HG02981 (cell line): Measurements from ENCODE around the gene KRT36.

ENCODE experiments used
- ATAC-seq: cut with Tn5 transposase; IDR thresholded peaks from one replicate; pipeline ENCODE4 v1.9.1; 2021; ENCODE audit warnings: mild to moderate bottlenecking, moderate library complexity; ENCODE audit not compliant: unreplicated experiment

Gene KRT36

DNA sequence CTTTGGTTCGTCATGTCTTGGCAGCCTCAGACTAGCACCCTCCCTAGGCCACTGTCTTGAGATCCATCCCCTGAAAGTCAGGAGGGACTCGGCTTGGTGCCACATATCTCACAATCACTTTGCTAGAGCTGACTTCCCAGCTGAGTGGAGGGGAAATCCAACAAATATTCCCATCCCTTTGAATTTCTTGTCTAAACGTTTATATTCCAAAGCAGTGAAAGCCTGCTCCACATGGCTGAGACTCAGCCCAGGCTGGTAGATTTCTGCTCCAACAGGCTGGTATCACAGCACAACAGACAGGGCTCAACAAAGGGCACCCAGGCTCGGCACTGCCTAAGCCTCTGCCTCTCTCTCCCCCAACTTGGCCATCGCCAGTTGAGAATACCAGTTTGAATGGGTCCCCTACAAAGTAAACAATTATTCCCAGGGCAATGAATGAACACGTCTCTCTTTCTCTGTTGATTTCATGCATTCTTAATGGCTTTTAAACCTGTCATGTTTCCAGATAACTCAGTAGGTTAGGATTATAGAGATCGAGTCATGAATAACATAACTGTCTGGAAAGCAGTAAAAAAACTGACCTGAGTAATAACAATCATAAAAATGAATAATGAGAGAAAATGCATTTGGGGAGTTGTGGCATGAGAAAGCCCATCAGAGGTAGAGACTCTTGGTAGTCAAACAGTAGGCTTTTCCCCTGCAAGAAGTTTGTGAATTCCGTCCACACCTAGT, 14.7 kb upstream of the KRT36 start:
- ATAC-seq: no peak

DNA sequence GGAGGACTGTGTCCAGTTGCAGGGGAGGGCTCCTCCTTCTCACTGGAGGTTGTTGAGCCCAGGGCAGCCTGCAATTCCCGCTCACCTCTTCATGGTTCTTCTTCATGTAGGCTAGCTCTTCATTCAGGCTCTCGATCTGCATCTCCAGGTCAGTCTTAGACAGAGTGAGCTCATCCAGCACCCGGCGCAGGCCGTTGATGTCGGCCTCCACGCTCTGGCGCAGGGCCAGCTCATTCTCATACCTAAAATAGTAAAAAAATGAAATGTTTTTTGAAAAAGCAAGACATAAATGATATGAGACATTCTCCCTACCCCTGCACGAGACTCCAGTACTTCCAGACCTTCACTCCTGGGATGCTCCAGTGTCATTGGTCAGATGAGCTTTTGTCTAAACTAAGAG, 13.5 kb upstream of the KRT36 start:
- ATAC-seq: no peak

DNA sequence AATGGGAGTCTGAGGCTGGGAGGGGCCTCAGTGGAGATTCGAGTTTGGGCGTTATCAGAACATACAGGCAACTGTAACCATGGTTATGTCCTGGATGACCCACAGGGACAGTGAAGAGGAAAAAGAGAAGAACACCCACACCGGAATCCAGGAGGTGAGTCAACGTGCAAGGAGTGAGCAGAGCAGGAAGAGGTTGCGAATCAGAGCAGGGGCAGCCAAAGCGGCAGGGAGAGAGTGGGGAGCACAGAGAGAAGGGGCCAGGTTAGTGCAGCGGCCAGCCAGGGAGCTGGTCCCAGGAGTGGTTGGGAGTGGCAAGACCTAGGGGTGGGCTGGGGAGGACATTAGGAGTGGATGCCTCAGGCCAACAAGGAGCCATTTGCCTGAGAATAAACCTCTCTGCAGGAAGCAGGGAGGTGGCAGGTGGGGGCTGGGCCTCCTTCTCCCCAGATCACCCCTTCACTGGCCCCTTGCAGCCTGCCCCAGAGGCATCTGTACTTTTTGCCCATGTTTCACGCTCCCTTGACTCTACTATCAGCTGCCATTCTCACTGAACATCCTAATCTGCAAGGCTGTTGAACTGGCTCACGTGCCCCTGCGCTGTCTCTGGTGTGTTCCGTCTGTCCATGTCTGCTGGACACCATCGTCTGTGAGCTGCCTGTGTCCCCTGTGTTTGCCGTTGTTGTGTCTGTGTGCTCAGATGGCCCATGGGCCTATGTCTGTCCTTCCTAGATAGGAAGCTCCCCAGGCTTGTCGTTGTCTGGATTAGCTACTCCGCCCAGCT, 10.6 kb upstream of the KRT36 start:
- ATAC-seq: no peak

DNA sequence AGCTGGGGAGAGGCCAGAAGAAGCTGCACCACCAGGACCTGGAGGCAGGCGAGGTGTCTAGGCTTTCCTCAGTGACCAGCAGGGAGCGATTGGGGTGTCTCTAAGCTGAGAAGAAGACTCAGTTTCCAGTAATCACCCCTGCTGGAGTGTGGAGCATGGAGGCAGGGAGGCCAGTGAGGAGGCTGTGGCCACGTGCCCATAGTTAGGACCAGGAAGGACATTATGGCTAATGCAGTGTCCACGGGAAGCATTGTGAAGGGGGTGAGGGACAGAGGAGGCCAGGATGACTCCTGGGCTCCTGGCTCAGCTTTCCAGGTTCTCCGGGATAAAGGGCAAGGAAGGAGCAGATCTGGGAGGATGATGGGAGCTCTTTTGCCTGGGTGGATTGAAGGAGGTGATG, 10.0 kb upstream of the KRT36 start:
- ATAC-seq: no peak

DNA sequence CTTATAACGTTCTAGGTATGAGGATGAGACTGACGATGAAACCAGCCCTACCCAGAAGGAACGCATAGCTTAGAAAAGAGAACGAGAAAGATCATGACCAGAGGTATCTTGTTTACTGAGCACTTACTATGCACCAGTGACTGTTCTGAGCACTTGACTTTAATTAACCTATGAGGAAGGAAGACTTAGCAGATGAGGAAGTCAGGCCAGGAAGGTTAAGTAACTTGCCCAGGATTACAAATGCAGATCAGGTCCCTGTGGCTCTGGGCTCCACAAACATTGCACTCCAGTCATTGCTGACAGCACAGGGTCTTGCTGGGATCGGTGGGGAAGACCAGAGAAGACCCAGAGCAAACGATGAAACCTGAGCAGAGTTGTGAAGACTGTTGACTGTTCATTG, 8.6 kb upstream of the KRT36 start:
- ATAC-seq: no peak

DNA sequence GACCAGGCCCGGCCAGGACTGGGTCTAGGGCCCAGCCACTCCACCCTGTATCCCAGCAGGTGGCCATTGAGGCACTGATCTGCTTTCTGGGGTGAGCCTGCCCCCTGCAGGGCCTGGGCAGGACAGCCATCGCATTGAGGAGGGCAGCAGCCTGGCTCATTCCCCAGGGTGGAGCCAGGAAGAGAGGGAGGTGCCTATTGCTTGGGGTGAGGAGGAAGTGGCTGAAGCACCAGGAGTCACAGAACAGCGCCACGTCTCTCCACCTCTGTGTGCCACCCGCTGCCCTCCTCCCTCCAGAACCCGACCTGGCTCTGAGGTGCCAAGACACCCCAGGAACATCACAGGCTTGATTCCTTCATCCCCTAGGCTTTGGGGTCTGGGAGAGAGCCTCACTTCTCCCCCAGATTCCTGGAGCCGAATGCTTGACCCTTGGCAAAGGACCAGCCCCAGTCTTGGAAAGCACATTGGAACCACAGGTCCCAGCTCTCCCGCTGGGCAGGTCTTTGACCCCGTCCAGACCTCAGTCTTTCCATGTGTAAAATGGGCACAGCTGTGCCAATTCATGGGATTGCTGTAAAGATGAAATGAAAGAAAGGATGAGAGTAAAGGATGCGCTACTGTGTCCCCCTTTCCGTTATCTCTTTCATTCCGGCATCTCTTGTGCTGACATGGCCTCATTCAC, 7.2 kb upstream of the KRT36 start:
- peak; percentile 81 for ATAC-seq

DNA sequence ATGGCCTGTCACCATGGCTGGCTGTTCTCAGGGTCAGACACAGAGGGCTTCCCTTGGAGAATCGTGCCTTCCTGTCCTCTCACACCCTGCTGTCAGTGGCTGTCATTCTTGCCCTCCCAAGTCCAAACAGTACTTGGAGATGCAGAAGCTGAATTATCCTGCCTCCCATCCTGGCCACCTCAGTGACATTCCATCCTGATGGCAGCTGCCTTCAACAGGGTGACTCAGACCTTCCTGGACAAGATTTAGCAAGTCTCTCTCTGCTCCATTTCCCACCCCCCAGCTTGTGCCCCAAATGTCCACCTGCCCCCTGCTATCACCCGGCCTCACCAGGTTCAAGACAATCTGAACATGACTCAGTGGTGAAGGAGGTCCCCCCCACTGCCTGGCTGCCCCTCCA, 4.8 kb upstream of the KRT36 start:
- no peak for ATAC-seq

DNA sequence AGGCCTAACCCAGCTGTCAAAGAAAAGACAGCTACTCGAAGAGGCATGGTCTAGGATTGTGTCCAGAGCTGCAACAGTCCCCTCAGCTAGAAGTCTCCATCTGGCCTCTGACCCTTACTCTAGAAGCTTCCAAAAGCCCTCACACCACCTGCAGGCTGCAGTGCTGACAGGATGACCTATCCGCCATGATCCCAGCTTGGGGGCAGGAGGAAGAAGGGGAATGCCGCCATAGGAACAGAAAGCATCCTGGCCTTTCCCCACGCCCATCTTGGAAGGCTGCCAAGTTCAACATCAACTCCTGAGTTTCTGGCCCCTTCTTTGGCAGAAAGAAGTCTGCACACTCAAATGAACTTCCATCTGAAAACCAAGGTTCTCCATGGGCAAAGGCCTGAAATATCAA, 3.1 kb upstream of the KRT36 start:
- ATAC-seq: no peak

DNA sequence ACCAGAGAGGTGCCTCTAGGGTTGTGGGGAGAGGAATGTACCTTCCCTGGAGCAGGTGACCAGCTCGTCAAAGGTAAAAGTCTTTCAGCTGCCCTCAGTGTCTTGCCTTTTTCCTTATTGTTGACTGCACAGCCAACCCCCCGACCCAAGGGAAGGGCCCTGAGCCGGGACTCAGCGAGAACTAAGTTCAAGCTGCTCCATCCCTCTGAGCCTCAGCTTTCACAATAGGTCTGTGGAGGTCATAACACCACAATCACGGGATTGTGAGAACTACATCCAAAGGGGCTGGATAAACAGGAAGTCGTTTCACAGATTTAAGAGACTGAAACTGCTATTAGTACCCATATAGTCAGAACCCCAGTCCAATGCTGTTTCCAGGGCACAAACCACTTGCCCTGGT, 2.6 kb upstream of the KRT36 start:
- no peak for ATAC-seq

DNA sequence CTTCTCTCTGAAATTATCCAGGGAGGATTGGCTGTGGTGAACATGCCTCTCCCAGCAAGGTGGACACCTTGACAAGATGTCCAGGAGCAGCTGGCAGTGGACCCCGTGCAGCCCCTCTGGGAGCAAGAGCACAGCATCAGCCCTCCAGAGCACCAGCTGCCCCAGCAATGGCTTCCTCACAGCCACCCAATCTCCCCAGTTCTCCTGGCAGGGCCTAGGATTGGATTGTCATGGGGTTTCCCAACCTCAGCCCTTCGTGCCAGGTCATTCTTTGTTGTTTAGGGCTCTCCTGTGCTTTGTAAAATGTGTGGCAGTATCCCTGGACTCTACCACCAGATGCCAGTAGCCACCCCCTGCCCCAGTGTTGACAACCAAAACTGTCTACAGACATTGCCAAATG, 1.8 kb upstream of the KRT36 start:
- ATAC-seq: no peak

DNA sequence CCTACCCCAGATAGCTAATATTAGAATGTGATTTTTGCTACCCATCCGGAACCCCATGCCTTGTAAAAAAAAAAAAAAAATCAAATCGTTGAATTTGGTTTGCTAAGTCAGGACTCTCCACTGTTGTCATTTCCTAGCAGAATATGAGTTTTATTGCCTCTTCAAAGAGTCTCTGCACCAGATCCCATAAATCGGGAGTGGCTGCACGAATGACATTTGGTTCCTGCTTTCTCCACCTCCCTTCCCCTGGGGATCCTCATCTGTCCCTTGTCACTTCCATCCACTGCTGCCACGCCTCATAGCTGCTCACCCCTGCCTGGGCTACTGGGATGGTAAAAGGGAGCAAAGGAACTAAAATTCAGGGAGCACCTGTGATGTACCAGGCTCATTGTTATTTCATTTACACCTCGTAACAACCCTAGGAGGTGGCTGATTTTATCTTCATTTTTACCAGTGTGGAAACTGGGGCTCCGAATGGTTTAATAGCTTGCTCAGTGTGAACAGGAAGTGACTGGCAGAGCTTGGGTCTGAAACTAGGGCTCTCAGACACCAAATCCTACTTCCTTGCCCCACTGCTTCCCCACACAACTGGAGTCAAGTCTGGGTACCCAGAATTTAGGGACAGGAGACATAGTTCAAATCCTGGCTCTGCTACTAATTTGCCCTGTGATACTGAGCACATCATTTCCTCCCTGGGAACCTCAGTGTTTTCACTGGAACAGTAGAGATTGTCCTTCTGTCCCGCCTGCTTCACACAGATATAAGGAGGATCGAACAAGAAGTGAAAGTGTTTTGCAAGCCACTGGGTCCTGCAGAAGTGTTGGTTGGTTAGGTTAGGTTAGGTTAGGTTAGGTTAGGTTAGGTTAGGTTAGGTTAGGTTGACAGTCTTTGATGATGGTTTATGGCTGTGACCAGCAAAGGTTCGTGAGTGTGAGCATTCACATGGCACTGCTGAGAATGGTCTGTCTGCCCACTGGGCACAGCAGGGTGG, 585 bp upstream of the KRT36 start:
- no peak for ATAC-seq

DNA sequence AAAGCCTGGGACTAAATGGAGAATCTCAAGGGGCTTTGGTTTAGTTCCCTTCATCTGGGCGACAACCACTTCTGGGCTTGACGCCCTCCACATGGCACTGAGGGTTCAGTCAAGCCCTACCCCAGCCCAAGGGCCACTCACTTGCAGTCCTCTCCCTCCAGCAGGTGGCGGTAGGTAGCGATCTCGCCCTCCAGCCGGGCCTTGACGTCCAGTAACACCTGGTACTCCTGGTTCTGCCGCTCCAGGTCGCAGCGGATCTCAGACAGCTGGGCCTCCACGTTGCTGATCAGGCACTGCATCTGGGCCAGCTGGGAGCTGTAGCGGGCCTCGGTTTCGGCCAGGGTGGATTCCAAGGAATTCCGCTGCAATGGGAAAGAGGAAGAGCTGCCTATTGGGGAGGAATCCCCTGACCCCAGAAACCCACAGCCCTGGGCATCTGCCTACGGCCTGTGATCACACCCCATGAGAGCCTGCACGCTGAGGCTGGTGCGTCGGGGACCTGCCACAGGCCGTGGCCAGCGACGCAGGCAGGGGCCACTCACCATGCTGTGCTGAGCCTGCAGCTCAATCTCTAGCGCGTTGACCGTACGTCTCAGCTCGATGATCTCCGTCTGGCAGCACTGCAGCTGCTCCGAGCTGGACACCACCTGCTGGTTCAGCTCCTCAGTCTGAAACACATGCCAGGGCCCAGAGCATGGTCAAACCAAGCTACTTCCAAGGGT, 2.7 kb downstream of the KRT36 start:
- no peak for ATAC-seq

DNA sequence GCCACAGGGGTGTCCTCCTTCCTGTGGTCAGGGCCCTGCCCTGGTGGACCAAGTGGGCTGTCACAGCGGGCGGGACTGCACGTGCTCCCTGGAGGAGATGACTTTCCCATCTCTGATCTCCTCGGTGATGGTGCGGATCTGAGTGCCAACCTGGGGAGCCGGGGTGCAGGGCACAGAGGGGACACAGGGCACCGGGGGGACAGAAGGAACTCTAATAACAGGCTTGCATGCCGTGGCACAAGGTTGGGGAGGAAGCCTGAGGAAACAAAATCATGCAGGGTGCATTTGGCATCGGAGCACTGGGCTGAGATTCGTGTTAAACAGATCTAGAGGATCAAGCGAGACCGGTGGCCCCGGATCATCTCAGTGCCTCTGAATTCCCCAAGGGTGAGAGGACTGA, 3.4 kb downstream of the KRT36 start:
- no peak for ATAC-seq

DNA sequence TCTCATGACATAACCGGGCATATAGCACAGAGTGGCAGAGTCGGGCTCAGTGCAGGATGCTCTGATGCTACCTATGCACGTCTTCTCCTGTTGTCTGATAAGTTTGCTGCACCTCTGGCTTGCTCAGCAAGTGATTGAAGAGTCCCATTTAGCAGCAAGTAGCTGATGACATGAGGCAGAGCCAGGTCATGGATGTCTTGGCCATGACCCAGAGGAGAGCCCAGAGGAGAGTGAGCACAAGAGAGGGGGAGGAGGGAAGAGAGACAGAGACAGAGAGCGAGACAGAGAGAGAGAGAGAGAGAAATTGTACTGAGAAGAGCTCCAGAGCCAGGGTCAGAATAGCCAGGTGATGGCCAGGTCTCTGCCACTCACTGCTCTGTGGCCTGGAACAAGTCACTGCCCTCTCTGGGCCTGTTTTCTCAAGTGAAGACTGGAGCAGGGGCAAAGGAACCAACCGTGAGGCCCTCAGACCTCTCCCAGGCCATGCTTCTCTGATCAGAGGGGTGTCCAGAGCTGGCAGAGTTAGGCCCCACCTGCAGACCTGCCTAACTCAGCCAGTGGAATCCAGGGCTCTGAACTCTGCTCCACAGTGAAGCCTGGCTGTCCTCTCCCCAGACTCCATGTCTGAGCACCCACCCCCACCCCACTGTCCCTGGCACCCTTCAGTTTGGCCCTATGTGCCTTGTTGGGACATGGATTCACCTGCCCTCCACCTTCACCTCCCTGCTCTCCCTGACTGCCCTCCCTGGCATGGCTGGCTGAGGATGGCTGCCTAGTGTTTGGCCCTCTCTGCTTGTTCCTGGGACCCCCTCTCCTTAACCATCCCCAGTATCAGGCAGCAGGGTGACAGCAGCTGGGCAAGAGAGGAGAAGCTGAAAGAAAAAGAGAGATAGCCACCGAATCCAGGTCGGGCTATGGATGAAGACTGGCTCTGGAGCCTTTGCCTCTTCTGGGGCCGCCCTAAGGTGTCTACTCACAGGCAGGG, 4.5 kb downstream of the KRT36 start:
- no peak for ATAC-seq

DNA sequence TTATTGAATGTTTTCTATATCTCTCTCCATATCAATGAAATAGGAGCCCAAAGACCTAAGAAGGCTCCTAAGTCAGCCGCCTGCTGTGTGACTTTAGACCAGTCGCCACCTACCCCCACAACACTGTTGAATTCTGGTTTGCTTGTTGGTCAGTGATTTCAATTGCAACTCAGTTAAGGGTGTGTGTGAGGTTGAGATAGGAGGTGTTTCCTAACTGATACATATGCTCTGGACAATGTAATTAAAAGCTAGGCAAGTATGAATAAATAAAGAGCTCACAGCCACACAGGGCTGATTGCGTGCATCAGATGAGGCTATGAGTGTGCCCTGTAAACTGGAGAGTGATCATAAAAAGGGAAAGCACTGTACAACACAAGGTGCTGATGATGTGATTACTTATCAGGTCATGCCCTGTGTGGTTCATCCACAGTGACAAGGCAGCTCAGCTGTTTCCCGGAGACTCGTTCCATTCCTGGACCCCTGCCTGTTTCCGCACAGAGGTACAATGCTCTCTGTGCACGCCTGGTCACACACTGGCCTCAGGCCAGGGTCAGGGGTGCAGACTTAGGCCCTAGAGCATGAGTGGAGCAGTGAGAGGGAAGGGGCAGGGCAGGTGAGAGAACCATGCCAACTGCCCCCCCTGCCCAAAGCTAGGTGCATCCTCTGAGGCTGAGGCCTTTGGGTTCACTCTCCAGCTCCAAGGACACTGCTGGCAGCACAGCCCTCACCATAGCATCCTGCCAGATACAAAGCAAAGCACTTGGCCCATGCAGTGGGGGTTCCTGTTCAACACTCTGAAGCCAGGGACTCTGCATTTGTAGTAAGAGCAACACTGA, 5.5 kb downstream of the KRT36 start:
- no peak for ATAC-seq

DNA sequence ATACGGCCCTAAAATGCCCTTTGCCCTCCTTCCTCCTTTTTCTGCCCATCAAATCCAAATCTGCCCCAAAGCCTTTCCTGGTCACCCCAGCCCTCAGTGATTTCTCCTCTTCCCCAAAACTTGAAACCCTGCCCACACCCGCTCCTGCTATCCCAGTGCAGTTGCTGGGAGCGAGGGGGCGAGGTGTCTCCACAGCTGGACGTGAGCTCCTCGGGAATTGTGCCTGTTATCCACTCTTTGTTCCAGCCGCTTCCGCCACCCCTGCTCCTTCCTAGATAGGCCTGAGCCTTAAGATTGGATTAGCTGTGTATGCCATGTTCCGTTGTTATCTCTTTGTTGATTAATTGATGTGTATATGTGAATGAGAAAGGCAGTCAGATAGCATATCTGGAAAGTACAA, 6.2 kb downstream of the KRT36 start:
- no peak for ATAC-seq

DNA sequence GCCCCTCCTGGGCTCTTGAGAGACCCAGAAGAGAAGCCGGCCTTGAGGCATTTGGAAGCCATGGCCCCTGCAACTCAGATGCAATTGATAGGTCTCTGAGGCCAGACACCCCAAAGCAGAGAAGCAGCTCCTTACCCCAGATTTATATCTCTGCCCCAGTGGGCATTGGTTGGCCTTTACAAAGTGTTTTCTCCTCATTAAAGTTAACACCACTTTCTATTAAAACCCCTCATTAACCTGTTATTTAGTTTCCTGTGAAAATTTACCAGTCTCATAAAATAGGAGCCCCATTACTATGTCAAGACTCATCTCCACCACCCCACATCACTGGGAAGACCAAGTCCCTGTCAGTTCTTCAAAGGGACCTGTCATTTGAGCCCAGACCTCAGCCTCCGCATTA, 8.7 kb downstream of the KRT36 start, which contains the start of gene KRT35:
Gene KRT35 (minus strand): TSS at position 116 of the 400 bp plus-strand sequence. CDS start 54 bp downstream, at position 62.
- ATAC-seq: no peak

DNA sequence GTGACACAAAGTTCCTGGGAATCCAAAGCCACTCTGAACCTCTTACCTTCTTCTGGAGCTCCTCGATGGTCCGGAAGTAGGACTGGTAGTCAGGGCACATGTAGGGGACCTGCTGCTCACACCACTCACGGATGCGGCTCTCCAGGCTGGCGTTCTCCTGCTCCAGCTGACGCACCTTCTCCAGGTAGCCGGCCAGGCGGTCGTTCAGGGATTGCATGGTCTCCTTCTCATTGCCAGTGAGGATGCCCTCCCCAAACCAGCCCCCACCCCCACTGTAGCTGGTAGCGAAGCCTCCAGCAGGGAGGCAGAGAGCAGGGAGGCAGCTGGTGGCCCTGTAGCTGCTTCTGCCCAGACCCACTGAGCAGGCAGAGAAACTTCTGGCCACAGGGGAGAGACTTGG, 9.1 kb downstream of the KRT36 start:
- ATAC-seq: no peak
